NT2/D1 (cell line): Measurements from ENCODE around the gene CEP164.

ENCODE experiments used
- DNase-seq: peaks from one replicate; pipeline ENCODE4 v3.0.0-alpha.2; 2011; ENCODE audit warnings: low read depth, low spot score
- H3K27me3 ChIP-seq: 2 replicates; pipeline ENCODE4 v1.6.0; 2011; ENCODE audit warnings: mild to moderate bottlenecking; ENCODE audit not compliant: insufficient read length, insufficient read depth
- H3K36me3 ChIP-seq: 2 replicates; pipeline ENCODE4 v1.6.1; 2011; ENCODE audit warnings: mild to moderate bottlenecking, low read length, mixed read lengths; ENCODE audit not compliant: insufficient read depth, insufficient read length
- H3K4me1 ChIP-seq: 2 replicates; pipeline ENCODE4 v1.5.1; 2011; ENCODE audit not compliant: insufficient read depth, insufficient read length
- H3K4me3 ChIP-seq: 2 replicates; pipeline ENCODE4 v1.5.1; 2011; ENCODE audit warnings: low read depth; ENCODE audit not compliant: insufficient read length
- H3K9ac ChIP-seq: 2 replicates; pipeline ENCODE4 v1.6.0; 2011; ENCODE audit warnings: low read depth; ENCODE audit not compliant: insufficient read length
- H3K9me3 ChIP-seq: 2 replicates; pipeline ENCODE4 v1.5.1; 2011; ENCODE audit warnings: mild to moderate bottlenecking, low read length; ENCODE audit not compliant: insufficient read depth
- SUZ12 ChIP-seq: IDR thresholded peaks from 2 replicates; pipeline ENCODE4 v1.6.1; 2011; ENCODE audit not compliant: insufficient read length, insufficient read depth; ENCODE audit errors: extremely low read depth
- YY1 ChIP-seq: IDR thresholded peaks from 2 replicates; pipeline ENCODE4 v1.6.1; 2011; ENCODE audit not compliant: insufficient read length, insufficient read depth
- ZNF274 ChIP-seq: IDR thresholded peaks from 2 replicates; pipeline ENCODE4 v1.6.1; 2011; ENCODE audit warnings: mild to moderate bottlenecking, low read depth, low read length

CEP164 gene

DNA sequence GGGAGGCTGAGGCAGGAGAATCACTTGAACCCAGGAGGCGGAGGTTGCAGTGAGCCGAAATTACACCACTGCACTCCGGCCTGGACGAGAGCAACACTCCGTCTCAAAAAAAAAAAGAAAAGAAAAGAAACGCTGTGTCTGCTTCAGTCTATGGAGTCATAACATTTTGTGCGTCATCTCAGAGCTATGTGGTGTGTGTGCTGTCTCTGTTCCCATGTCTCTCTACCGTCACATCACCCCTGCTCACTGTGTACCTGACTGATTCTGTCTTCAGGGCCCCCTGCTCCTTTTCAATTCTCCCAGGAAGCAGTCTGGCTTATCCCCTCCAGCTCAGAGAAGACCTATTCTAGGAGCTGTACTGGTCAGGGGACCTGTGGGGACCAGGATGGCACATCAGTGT, 29.5 kb upstream of the CEP164 start:
- no peak for DNase-seq
- Histone ChIP-seq H3K27me3 (no peaks in the 10 kb centered on the region), H3K36me3 (peaks cover 14% of the 10 kb centered on the region), H3K9me3 (no peaks in the 10 kb centered on the region), H3K4me3 (no peak overlapping the region), H3K4me1 (peaks cover 4% of the 10 kb centered on the region), H3K9ac (no peak overlapping the region)
- TF ChIP-seq SUZ12 (no peak), ZNF274 (no peak), YY1 (no peak)

DNA sequence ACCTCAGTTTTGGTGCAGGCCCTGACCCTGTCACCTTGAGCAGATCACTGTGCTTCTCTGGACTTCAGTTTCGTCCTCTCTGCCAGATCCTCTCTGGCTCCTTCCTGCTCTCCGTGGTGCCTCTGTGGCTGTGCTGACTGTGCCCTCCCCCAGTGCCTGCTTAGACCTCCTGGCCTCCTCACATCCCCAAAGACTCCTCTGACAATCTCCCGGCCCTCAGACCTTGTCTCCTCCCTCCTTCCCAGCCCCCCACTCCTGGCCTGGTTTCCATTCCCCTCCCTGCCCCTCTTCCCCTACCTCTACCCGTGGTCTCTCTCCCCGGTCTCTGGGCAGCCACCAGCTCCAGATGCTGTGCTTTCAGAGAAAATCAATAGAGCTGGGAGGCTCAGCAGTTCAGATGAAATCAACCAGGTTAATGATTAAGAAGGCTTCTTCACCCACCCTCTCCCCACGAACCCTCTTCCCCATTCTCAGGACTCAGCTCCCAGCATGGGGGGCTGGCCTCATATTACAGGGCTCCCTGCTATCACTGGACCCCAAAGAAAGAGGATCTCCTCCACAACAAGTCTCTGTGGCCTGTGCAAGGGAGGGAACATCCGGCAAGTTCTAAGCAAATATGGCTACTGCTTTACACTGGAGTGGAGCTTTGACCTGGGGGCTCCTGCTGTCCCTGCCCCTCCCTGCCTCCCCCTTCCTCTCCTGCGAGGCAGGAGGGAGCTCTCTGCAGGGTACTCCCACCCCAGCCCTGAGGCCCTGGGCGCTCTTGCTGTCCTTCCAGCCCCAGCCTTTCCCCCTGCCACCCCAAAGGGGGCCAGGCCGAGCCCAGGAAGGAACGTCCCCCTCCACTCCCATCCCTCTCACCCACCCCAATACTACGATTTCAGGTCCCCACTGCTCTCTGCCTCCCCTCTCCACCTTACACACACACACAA, 28.0 kb upstream of the CEP164 start:
- DNase-seq = no peak
- Histone ChIP-seq H3K27me3 (no peaks in the 10 kb centered on the region), H3K4me3 (no peak overlapping the region), H3K9ac (peak overlapping the region; percentile 53), H3K36me3 (peaks cover 7% of the 10 kb centered on the region), H3K9me3 (no peaks in the 10 kb centered on the region), H3K4me1 (peaks cover 4% of the 10 kb centered on the region)
- TF ChIP-seq ZNF274 (no peak), YY1 (peak; percentile 12), SUZ12 (no peak)

DNA sequence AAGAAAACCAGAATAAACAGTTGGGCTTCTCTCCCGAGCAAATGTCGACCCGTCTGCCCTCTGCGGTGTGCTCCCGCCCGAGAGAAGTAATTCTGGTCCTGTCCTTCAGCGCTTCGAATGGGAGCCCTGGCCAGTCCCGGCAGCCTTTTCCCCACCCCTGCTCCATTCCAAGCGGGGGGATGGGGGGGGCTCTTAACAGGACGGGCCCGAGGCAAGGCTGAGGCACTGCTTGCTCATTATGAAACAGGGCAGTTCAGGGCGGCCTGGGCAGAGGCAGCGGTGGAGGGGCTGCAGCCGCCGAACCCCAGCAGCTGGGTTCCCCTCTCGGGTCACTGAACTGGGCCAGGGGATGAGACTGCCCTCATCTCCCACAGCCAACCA, 27.4 kb upstream of the CEP164 start:
- peak overlapping the region; percentile 39 for H3K9ac ChIP-seq

GRCh38 chr11:117300773-117301172, 26.9 kb upstream of the CEP164 start:
- Histone ChIP-seq H3K4me3 (no peak overlapping the region), H3K27me3 (no peaks in the 10 kb centered on the region), H3K4me1 (peaks cover 6% of the 10 kb centered on the region), H3K9me3 (no peaks in the 10 kb centered on the region), H3K9ac (no peak overlapping the region), H3K36me3 (peaks cover 6% of the 10 kb centered on the region)
- DNase-seq = no peak
- no peak for TF ChIP-seq ZNF274
- TF ChIP-seq SUZ12 = no peak
- no peak for TF ChIP-seq YY1

More for the DNA sequence above, 27.4 kb upstream of the CEP164 start:
- Histone ChIP-seq H3K4me3 (no peak overlapping the region), H3K4me1 (peaks cover 7% of the 10 kb centered on the region), H3K9me3 (no peaks in the 10 kb centered on the region), H3K27me3 (no peaks in the 10 kb centered on the region), H3K36me3 (peaks cover 7% of the 10 kb centered on the region)
- no peak for DNase-seq
- TF ChIP-seq SUZ12 = no peak
- TF ChIP-seq ZNF274 = no peak
- TF ChIP-seq YY1 = no peak

- TF ChIP-seq YY1 (no peak), ZNF274 (no peak), SUZ12 (no peak)
- H3K36me3 ChIP-seq = no peaks in the 10 kb centered on the region
- DNase-seq = no peak
Observed at GRCh38 chr11:117302228-117302627, 25.4 kb upstream of the CEP164 start.

DNA sequence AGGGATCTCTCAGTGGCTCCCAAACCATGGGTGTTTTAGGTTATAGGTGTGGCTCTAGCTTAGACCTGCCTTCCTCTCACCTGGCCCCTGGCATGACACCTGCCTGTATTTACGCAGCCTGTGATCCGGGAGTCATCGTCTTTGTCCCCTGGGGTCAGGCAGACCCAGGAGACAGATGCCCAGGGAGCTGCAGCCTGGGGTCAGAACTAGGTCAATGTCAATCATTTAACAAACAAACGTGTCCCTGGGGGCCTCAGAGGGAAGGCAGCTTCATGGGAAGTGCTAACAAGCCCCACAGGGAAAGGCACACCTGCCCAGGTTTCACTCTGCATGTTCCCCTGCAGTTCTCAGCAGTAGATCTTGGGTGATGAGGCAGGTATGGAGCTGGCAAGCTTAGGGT, 24.6 kb upstream of the CEP164 start:
- Histone ChIP-seq H3K4me1 (peaks cover 5% of the 10 kb centered on the region), H3K9me3 (no peaks in the 10 kb centered on the region), H3K4me3 (no peak overlapping the region), H3K27me3 (no peaks in the 10 kb centered on the region), H3K9ac (no peak overlapping the region), H3K36me3 (peaks cover 2% of the 10 kb centered on the region)
- TF ChIP-seq YY1 = no peak
- TF ChIP-seq ZNF274 = no peak
- TF ChIP-seq SUZ12 = no peak
- no peak for DNase-seq

More at GRCh38 chr11:117302228-117302627, 25.4 kb upstream of the CEP164 start:
- no peak overlapping the region for H3K9ac ChIP-seq
- H3K27me3 ChIP-seq = no peaks in the 10 kb centered on the region
- peaks cover 5% of the 10 kb centered on the region for H3K4me1 ChIP-seq
- H3K4me3 ChIP-seq = no peak overlapping the region
- no peaks in the 10 kb centered on the region for H3K9me3 ChIP-seq

DNA sequence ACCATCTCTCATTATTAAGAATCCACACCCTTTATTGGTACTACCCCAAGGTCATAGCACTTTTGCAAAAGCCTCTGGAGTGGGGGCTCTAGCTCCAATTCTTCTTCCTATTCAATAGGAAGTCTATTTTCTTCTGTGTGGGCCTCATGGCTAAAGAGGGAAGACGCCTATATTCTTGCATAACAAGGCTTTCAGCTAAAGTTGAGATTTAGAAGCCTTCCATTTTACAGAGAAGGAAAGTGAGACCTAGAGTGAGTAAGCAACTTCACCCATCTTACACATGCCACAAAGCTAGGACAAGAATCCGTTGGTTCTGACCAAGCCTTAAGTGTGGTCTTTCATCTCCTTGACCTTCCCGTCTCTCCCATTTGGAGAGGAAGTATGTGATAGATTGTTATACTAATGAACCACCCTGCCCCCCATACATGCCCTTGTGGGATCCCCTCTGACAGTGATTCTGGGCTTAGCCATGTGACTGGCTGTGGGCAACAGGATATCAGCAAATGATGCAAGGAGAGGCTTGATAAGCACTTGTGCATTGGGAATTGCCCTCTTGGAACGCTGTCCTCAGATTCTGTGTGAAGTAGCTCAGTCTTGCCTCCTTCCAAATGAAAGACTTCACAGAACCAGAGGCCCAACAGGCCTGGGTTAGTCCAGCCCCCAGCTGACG, 23.9 kb upstream of the CEP164 start:
- Histone ChIP-seq H3K9me3 (no peaks in the 10 kb centered on the region), H3K9ac (no peak overlapping the region), H3K36me3 (peaks cover 2% of the 10 kb centered on the region), H3K4me3 (no peak overlapping the region), H3K27me3 (no peaks in the 10 kb centered on the region), H3K4me1 (peaks cover 5% of the 10 kb centered on the region)
- TF ChIP-seq YY1 (no peak), ZNF274 (no peak), SUZ12 (no peak)
- DNase-seq = no peak
